GM15510 (cell line): ENCODE results near the gene LZTS2.

ENCODE experiments used
- POLR2A ChIP-seq: IDR thresholded peaks from 3 replicates; pipeline ENCODE4 v1.6.1; 2011; ENCODE audit warnings: borderline replicate concordance; ENCODE audit not compliant: insufficient read length; ENCODE audit errors: extremely low read depth

LZTS2 gene, protein sequence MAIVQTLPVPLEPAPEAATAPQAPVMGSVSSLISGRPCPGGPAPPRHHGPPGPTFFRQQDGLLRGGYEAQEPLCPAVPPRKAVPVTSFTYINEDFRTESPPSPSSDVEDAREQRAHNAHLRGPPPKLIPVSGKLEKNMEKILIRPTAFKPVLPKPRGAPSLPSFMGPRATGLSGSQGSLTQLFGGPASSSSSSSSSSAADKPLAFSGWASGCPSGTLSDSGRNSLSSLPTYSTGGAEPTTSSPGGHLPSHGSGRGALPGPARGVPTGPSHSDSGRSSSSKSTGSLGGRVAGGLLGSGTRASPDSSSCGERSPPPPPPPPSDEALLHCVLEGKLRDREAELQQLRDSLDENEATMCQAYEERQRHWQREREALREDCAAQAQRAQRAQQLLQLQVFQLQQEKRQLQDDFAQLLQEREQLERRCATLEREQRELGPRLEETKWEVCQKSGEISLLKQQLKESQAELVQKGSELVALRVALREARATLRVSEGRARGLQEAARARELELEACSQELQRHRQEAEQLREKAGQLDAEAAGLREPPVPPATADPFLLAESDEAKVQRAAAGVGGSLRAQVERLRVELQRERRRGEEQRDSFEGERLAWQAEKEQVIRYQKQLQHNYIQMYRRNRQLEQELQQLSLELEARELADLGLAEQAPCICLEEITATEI

DNA sequence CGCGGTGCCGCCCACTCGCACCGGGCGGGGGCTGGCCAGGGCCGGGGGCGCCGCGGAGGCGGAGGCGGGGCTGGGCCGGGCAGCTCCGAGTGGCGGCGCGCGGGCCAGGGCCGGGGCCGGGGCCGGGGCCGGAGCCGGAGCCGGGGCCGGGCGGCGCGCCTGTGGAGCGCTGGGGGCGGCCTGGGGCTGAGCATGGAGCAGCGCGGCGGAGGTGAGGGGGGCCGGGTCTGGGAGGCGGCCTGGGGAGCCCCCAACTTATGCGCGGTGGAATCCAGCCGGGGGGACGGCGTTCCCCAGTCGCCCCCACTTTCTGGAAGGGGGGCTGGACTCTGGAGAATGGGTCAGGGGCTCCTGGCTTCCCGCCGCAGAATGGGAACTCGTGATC, at the start of gene LZTS2:
Gene LZTS2, plus strand, starts transcription at position 67 of the 385 bp plus-strand sequence. CDS start 2,731 bp downstream, outside the sequence.
- no peak for TF ChIP-seq POLR2A

DNA sequence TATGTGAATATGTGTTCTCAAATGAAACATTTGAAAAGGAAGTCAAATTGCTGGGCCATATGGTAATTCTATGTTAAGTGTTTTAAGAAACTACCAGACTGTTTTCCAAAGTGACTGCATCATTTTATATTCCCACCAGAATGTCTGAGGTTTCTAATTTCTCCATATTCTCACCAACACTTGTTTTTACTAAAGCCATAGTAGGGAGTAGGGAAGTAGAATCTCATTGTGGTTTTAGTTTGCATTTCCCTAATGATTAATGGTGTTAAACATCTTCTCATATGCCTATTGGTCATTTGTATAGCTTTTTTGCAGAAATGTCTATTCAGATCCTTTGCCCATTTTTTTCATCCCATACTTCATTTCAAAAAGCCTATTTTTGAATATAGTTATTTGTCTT, 39.4 kb upstream of the LZTS2 start:
- TF ChIP-seq POLR2A, result no peak

DNA sequence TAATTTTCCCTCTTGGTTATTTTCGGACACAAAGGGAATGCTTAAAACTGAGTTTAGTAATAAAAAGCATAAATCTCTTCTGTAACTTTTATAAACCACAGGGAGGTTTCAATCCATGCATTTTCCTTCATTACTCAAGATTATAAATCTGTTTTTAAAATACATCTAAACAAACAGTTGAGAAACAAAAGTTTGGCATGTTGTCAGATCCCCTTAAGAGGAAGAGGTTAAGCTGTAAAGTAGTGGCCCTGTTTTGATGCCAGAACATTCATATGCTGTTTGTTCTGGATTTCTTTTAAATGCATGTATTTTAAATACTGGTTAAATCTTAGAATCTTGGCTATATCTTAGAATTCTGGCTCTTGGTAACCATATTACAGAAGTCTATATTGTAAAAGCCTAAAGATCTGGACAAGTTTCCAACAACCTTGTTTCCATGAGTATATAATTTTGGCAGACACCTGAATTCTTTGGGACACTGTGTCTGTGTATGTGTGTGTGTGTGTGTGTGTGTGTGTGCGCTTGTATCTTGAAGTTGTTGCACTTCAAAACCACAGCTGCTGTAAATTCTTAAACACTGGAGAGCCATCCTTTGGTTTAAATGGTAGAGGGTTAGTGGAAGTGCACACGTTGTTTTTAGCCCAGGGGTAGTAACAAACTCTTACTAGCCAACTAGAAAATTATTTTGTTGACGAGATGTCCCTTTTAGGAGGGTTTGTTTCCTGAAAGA, 37.1 kb upstream of the LZTS2 start:
- TF ChIP-seq POLR2A, result no peak

DNA sequence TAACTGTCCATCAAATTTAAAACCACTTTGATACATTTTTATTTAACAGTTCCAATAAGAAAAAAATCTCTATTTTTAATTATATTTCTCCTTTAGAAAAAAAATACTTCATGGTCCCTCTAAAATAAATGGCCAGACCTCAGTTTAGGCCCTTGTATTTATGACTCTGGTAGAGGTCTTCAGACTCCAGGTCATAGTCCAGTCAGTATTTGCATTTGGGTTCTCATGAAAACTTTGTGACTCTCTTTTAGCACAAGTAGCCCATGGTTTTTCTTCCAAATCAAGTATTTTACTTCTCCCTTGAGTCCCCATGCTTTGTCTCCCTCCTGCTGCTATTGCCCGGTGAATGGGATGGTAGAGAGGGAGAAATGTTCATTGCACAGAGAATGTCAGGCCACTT, 35.8 kb upstream of the LZTS2 start:
- no peak for TF ChIP-seq POLR2A

DNA sequence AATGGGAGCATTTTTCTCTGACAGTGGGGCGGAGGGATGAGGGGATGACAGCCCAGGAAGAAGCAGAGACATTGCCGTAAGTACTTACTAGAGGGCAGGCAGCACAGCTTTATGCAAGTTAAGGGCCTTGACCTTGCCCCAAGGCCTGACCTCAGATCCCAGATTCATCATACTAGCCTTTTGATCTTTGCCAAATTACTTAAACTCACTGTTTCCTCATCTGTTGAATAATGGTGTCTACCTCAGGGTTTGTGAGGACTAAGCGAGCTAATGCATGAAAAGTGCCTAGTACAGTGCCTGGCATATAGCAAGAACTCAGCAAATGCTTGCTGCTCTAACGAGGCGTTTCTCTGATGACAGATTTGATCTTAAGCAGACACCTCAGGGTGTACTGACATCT, 33.8 kb upstream of the LZTS2 start:
- no peak for TF ChIP-seq POLR2A

DNA sequence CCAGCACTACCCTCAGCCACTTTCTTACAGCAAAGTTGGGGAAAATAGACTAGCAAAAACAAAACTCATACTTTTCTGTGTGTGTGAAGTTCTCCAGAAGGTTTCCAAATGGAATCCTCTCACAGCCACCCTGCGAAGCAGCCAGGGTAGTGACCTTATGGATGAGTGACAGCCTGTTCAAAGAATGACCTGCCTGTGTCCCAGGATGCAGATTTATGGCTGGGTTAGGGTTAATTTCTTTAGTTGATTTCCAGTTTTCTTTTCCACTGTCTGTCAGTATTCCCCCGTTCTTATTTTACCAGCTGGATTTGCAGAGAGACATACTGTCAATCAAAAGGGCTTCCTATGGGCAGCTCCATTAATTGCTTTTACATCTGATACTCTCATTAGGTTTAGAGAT, 32.7 kb upstream of the LZTS2 start:
- TF ChIP-seq POLR2A, result no peak

DNA sequence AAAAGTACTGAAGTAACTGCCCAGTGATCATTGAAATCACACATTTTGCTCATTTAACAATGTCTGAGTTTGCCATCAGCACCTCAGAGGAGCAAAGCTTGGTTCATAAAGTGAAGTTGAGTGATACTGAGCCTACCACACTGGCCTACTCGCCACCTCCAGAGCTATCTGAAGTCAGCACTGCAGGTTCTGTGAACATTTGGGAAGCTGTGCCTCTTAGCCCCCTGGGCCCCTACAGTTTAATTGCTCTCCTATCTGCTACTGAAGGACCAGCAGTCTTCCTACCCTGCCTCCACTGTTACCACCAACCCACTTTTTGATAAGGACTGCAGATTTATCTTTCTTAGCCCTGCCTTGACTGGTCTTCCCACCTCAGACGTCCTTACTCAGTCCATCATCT, 32.3 kb upstream of the LZTS2 start:
- no peak for TF ChIP-seq POLR2A

DNA sequence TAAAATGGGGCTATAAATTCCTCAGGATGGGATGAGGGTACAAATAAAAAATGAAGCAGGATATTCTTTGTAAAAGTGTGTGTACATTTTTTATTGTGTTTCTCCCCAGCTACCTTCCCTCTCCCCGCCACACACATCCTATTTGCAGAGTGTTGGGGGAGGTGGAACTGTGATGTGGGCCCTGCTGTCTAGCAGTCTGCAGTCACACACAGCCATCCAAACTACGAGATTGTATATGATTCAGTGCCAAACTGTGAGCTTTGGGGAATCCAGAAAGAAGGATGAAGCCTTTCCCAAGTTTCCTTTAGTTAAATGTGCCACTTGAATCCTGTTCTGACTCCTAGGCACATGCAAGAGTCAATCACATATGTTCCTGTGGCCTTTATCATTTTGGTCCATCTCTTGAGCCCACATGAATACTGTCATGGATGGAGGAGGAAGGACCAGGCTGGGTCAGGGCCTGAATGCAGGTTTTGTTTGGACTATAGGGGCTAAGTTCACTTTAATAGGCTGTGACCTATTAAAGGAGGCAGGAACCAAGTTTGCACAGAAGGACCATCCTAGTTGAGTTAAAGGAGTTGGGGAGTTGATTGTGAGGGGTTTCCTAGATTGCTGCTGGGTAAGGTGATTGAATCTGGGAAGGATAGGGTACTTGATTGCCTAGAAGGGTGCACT, 31.4 kb upstream of the LZTS2 start:
- TF ChIP-seq POLR2A, result no peak

DNA sequence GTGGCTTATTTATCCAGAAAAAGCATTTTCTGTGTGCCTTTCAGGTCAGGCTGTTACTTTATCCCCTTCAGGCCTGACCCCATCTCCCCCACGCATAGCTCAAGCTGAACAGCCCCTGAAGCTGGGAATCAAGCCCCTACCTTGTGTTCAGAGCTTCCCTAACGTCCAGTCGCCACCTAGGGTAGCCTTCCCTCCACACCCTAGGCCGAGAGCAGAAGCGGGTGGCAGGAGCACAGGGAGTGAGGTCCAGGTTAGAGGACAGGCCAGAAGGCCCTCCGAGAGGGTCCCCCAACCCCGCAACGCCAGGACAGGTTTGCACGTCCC, 30.8 kb upstream of the LZTS2 start:
- TF ChIP-seq POLR2A, result no peak

DNA sequence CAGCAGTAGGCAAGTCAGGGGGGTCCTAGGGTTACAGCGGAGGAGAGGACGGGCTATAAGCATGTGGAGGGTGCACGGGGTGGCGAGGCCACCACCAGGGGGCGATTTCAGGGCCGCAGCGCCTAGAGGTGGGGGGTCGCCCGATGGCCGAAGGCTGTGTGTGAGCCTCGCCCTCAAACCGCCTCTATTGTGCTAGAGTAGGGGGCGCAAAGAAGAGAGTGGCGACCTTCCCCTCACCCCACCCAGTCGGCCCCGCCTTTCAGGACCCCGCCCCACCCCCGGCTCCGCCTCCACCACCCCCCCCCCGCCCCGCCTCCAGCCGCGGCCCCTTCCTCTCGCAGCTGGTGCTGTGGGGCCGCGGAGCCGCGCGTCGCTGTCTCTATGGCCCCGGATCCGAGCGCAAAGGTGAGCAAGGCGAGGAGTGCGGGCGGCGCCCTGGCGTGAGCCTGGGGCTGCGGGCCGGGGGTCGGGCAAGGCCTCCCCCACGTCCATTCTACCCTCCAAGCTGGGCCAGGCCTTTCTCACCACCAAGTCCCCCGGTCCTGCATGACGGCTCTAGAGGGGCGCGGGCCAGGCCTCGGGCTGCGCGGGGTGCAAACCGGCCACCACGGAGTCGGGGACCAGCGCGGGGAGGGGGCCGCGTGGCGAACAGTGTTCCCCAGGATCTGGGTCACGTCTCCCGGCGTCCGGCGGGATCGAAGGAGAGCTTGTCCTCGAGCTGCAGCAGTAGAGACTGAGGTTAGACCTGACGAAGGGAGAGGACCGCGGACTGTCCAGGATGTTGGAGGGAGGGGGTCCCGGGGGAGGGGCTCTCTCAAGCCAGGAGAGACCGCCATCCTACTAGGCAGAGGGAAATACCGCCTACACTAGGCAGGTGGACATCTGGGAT, 30.2 kb upstream of the LZTS2 start, which contains the start of gene SEMA4G:
Gene SEMA4G, plus strand, starts transcription at position 318 of the 889 bp plus-strand sequence. CDS start 3,409 bp downstream, outside the sequence.
- no peak for TF ChIP-seq POLR2A

DNA sequence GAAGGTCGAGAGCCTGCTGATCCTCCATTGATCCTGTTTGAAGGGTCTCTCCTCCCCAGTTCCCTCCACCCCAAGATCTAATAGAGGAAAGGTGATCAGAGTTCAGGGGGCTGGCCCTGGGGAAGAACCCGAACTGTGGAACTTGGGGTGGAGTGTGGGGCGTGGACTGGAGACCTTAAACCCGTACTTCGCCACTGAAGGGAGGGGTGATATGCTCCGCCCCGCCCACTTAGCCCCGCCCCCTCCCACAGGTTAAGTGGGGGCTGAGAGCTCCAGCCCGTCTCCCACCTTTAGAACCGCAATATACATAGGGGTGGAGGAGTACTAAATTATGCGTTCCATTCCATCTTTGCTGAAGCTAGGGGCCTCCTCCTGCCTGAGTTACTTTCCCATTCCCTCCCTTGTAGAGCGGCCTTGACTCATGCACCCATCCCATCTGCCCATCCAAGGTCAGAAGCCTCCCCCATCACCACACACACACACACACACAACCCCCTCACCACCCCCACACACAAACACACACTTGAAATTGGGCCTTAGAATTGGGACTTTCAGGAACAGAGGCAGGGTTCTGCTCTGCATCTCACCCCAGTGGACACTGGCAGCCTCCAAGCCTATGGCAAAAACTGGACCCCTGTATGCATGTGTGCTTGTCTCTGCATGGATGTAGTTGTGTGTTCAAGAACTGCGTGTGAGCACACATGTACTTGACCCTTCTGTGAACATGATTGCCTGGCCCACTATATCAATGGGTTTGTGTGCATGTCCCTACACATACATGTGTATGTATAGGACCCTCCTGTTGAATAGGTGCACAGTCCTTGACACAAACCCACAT, 29.3 kb upstream of the LZTS2 start:
- no peak for TF ChIP-seq POLR2A

DNA sequence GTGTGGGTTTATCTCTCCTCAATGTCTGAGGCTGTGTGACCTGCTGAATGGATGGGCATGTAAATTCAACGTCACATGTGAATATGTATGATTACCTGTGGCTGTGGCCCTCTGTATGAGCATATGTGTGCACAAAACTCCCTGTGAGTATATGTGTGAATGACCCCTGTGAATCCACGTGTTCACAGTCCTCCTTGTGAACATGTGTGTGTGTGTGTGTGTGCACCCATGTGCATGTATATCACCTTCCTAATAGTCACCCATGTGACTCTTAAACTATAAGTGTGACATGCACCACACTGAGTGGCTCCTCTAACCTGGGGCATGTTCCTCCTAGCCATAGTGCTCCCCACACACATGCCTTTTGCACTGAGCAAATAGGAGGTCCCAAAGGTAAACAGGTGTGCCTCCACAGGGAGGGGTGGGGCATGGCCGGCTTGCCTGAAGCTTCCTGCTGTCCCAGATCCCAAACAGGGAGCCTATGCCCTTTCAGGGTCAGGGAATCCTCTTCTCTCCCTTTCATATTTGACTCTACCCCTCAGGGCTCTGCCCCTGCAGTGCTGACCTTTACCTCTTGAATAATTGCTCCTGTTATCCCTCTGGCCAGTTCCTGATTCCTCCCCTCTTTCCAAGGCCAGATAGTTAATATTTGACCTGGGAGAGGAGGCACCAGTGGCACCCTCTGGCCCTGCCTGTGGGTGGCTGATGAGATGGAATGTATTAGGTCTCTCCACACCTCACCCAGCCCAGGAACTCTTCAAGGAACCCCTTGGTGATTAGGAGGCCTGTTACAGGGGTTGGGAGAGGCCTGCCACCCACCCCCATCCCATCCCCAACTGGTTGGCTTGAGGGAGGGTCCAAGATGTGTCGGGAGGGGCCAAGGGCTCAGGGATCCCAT, 28.4 kb upstream of the LZTS2 start:
- no peak for TF ChIP-seq POLR2A
